HepG2 (cell line): ENCODE measurements around the gene LYST. TPM values are rescaled to one million over a fixed set of nuclear protein-coding genes. Genes with fewer than 3 reads are reported as not detected.

Experiments
- ATAD3A ChIP-seq: sonication (generic); formaldehyde crosslinking; IDR thresholded peaks from 2 replicates; pipeline ENCODE4 v1.4.0; 2020; ENCODE audit warnings: missing genetic modification reagents
- BHLHE40 ChIP-seq: IDR thresholded peaks from 2 replicates; pipeline ENCODE4 v1.6.1; 2011; ENCODE audit warnings: low read length, improper control_type of control experiment
- CC2D1A ChIP-seq: sonication (generic); formaldehyde crosslinking; IDR thresholded peaks from 2 replicates; pipeline ENCODE4 v1.8.1; 2023; ENCODE audit warnings: mild to moderate bottlenecking, missing genetic modification reagents
- DMTF1 ChIP-seq: sonication (generic); formaldehyde crosslinking; IDR thresholded peaks from 2 replicates; pipeline ENCODE4 v1.4.0; 2020; ENCODE audit warnings: mild to moderate bottlenecking, missing genetic modification reagents
- FOXA3 ChIP-seq: IDR thresholded peaks from 2 replicates; pipeline ENCODE4 v1.6.1; 2016; ENCODE audit warnings: missing genetic modification reagents, missing compliant biosample characterization
- FOXO1 ChIP-seq: sonication (generic); formaldehyde crosslinking; IDR thresholded peaks from 2 replicates; pipeline ENCODE4 v1.4.0; 2020; ENCODE audit warnings: missing genetic modification reagents
- JUND ChIP-seq: sonication (generic); formaldehyde crosslinking; IDR thresholded peaks from 2 replicates; pipeline ENCODE4 v1.8.0; 2022; ENCODE audit warnings: mild to moderate bottlenecking, missing genetic modification reagents
- KDM1A ChIP-seq: IDR thresholded peaks from 2 replicates; pipeline ENCODE4 v1.6.1; 2016; ENCODE audit warnings: missing compliant biosample characterization
- KLF12 ChIP-seq: sonication (generic); formaldehyde crosslinking; IDR thresholded peaks from 2 replicates; pipeline ENCODE4 v1.4.0; 2020; ENCODE audit warnings: missing genetic modification reagents, borderline replicate concordance
- MXI1 ChIP-seq: IDR thresholded peaks from 3 replicates; pipeline ENCODE4 v1.6.1; 2012; ENCODE audit warnings: low read depth, low read length, inconsistent platforms, borderline replicate concordance
- SOX6 ChIP-seq, 2 experiments: fragments of 450-650 bp in 1 of 2; sonication (generic) in 1 of 2; formaldehyde crosslinking in 1 of 2; IDR thresholded peaks; 2 replicates each; pipeline versions ENCODE4 v1.4.0 to v1.6.1; 2017 to 2020; ENCODE audit warnings: antibody characterized with exemption in 1 of 2, mild to moderate bottlenecking in 1 of 2, missing genetic modification reagents in 1 of 2
- SUZ12 ChIP-seq: fragments of 150-350 bp; IDR thresholded peaks from 2 replicates; pipeline ENCODE4 v1.6.1; 2014; ENCODE audit warnings: low read depth, low read length
- TAF15 ChIP-seq: fragments of 200-400 bp; formaldehyde crosslinking; IDR thresholded peaks from one replicate; pipeline ENCODE4 v1.6.1; 2018; ENCODE audit warnings: mild to moderate bottlenecking, low read depth, low read length; ENCODE audit not compliant: poor library complexity, severe bottlenecking
- ZC3H4 ChIP-seq: sonication (generic); formaldehyde crosslinking; IDR thresholded peaks from 2 replicates; pipeline ENCODE4 v1.4.0; 2020; ENCODE audit warnings: missing genetic modification reagents, borderline replicate concordance
- ZFP90 ChIP-seq: sonication (generic); formaldehyde crosslinking; IDR thresholded peaks from 2 replicates; pipeline ENCODE4 v1.8.0; 2022; ENCODE audit warnings: missing genetic modification reagents, mild to moderate bottlenecking, inconsistent platforms, borderline replicate concordance
- ZNF790 ChIP-seq: sonication (generic); formaldehyde crosslinking; IDR thresholded peaks from 2 replicates; pipeline ENCODE4 v1.8.0; 2022; ENCODE audit warnings: missing genetic modification reagents, mild to moderate bottlenecking, borderline replicate concordance
- polyA plus RNA-seq, 8 experiments: library from polyadenylated mRNA; depleted of rRNA in 3 of 8; stranded (reverse) in 7 of 8; unstranded in 1 of 8; fragments of >200 nt; fragmentation: Illumina TruSeq in 4 of 8; extraction: Trizol in 4 of 8; gene quantifications; 2 replicates each; pipeline versions ENCODE4 v1.2.1 to v1.2.3, GENCODE V29; 2011 to 2016; ENCODE audit warnings: low read depth in 4 of 8, missing spikeins in 1 of 8, mixed read lengths in 1 of 8; ENCODE audit not compliant: insufficient read depth in 1 of 8
- total RNA-seq, 5 experiments: library from RNA; depleted of rRNA; stranded (reverse); fragments of >200 nt; fragmentation: Illumina TruSeq; extraction: Trizol; gene quantifications; 2 replicates each; pipeline ENCODE4 v1.2.3, GENCODE V29; 2016; ENCODE audit warnings: low read depth in 1 of 5
- TF ChIP-seq, protein P1 (sequence below): sonication (generic); formaldehyde crosslinking; IDR thresholded peaks from 2 replicates; pipeline ENCODE4 v1.5.0; 2020; ENCODE audit warnings: mild to moderate bottlenecking, missing genetic modification reagents
- TF ChIP-seq, protein P2 (sequence below): sonication (generic); formaldehyde crosslinking; IDR thresholded peaks from 2 replicates; pipeline ENCODE4 v1.8.0; 2022; ENCODE audit warnings: missing genetic modification reagents, low read depth, mild to moderate bottlenecking, borderline replicate concordance
- TF ChIP-seq, protein P3 (sequence below): sonication (generic); formaldehyde crosslinking; IDR thresholded peaks from 2 replicates; pipeline ENCODE4 v1.4.0; 2020; ENCODE audit warnings: mild to moderate bottlenecking, missing genetic modification reagents, borderline replicate concordance
- TF ChIP-seq, protein P4 (sequence below): sonication (generic); formaldehyde crosslinking; IDR thresholded peaks from 2 replicates; pipeline ENCODE4 v1.4.0; 2020; ENCODE audit warnings: missing genetic modification reagents

Gene LYST
- total and polyA plus RNA-seq, 2 of the 13 experiments (the other 11 are each of a cell fraction or from before 2014, with no cell fraction given), result 0.91 to 2.5 TPM

GRCh38 chr1:235866205-235866912 is at the start of gene LYST (continued):
- TF ChIP-seq, protein P1, sequence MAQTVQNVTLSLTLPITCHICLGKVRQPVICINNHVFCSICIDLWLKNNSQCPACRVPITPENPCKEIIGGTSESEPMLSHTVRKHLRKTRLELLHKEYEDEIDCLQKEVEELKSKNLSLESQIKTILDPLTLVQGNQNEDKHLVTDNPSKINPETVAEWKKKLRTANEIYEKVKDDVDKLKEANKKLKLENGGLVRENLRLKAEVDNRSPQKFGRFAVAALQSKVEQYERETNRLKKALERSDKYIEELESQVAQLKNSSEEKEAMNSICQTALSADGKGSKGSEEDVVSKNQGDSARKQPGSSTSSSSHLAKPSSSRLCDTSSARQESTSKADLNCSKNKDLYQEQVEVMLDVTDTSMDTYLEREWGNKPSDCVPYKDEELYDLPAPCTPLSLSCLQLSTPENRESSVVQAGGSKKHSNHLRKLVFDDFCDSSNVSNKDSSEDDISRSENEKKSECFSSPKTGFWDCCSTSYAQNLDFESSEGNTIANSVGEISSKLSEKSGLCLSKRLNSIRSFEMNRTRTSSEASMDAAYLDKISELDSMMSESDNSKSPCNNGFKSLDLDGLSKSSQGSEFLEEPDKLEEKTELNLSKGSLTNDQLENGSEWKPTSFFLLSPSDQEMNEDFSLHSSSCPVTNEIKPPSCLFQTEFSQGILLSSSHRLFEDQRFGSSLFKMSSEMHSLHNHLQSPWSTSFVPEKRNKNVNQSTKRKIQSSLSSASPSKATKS (CRISPR knock-in tag), result no peak; the same call in 1 of the 2 replicates
- TF ChIP-seq, protein P2, sequence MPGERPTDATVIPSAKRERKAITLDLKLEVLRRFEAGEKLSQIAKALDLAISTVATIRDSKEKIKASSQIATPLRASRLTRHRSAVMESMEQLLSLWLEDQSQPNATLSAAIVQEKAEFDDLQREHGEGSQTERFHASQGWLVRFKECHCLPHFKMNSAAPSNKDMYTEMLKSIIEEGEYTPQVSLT (CRISPR knock-in tag), result no peak
- no peak for TF ChIP-seq ZC3H4 (CRISPR knock-in tag)
- 0 out of 2 replicates have a peak, but pooled peaks have one; percentile 21 for TF ChIP-seq KLF12 (CRISPR knock-in tag)
- no peak for TF ChIP-seq BHLHE40
- no peak for TF ChIP-seq KDM1A (CRISPR knock-in tag)
- TF ChIP-seq DMTF1 (CRISPR knock-in tag), result no peak
- TF ChIP-seq FOXA3 (CRISPR knock-in tag), result no peak
- no peak for TF ChIP-seq SOX6 (IDR thresholded peaks at IDR 0.05)
- TF ChIP-seq SOX6 (CRISPR knock-in tag; IDR thresholded peaks at IDR 0.05), result no peak
- no peak for TF ChIP-seq JUND
- no peak for TF ChIP-seq MXI1
- TF ChIP-seq TAF15, result no peak
- TF ChIP-seq, protein P3, sequence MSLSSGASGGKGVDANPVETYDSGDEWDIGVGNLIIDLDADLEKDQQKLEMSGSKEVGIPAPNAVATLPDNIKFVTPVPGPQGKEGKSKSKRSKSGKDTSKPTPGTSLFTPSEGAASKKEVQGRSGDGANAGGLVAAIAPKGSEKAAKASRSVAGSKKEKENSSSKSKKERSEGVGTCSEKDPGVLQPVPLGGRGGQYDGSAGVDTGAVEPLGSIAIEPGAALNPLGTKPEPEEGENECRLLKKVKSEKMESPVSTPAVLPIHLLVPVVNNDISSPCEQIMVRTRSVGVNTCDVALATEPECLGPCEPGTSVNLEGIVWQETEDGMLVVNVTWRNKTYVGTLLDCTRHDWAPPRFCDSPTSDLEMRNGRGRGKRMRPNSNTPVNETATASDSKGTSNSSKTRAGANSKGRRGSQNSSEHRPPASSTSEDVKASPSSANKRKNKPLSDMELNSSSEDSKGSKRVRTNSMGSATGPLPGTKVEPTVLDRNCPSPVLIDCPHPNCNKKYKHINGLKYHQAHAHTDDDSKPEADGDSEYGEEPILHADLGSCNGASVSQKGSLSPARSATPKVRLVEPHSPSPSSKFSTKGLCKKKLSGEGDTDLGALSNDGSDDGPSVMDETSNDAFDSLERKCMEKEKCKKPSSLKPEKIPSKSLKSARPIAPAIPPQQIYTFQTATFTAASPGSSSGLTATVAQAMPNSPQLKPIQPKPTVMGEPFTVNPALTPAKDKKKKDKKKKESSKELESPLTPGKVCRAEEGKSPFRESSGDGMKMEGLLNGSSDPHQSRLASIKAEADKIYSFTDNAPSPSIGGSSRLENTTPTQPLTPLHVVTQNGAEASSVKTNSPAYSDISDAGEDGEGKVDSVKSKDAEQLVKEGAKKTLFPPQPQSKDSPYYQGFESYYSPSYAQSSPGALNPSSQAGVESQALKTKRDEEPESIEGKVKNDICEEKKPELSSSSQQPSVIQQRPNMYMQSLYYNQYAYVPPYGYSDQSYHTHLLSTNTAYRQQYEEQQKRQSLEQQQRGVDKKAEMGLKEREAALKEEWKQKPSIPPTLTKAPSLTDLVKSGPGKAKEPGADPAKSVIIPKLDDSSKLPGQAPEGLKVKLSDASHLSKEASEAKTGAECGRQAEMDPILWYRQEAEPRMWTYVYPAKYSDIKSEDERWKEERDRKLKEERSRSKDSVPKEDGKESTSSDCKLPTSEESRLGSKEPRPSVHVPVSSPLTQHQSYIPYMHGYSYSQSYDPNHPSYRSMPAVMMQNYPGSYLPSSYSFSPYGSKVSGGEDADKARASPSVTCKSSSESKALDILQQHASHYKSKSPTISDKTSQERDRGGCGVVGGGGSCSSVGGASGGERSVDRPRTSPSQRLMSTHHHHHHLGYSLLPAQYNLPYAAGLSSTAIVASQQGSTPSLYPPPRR (CRISPR knock-in tag), result no peak
- no peak for TF ChIP-seq CC2D1A
- TF ChIP-seq ZNF790 (CRISPR knock-in tag), result no peak
- TF ChIP-seq ZFP90 (CRISPR knock-in tag), result no peak; the same call in 1 of the 2 replicates
- no peak for TF ChIP-seq FOXO1 (CRISPR knock-in tag)
- no peak for TF ChIP-seq ATAD3A (CRISPR knock-in tag)
- TF ChIP-seq, protein P4, sequence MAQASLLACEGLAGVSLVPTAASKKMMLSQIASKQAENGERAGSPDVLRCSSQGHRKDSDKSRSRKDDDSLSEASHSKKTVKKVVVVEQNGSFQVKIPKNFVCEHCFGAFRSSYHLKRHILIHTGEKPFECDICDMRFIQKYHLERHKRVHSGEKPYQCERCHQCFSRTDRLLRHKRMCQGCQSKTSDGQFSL (CRISPR knock-in tag), result no peak
- no peak for TF ChIP-seq SUZ12
